ENCODE data around the gene FRMPD4. TPM values are rescaled to one million over a fixed set of nuclear protein-coding genes. Genes with fewer than 3 reads are reported as not detected.

Gene FRMPD4
- total and polyA plus RNA-seq, 2 of the 13 experiments (the other 11 are each of a cell fraction or from before 2014, with no cell fraction given) = not detected

DNA sequence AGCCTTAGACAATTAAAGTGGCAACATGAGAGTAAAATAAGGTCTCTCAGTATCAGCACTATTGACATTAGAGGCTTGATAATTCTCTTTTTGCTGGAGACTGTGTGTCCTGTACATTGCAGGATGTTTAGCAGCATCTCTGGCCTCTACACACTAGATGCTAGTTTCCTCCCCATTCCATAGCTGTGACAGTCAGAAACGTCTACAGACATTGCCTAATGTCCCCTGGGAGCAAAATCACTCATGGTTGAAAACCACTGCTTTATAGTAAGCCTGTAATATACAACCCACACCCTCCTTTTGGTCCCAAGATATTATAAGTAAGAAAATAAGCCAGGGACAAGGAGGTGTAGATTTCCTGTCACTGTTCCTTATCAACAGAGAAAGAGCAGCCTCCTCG is 166.0 kb downstream of the FRMPD4 start (continued):
- no peak for TF ChIP-seq PHB2 (IDR thresholded peaks at IDR 0.05; ENCODE audit: partially characterized antibody)

DNA sequence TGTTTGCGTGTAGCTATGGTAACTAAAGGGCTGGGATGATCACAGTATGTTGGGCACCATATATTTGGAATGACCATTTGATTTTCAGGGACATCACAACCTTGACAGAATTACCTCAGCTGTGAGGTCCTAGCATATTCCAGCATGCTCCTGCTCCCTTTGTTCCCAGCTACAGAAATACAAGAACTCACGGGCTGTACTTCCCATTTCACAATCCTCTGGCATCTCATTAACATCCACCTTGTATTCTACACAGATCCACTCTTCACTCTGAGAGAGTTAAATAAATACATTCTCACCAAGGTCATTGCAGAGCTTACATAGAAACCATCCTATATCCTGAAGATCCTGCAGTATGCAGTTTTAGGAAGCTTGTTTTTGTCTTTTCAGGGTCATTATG is 169.7 kb downstream of the FRMPD4 start:
- ChIA-PET POLR2A (no interaction called here), CTCF (ENCODE audit: low intra/inter-chr PET ratio, low total read pairs) (no interaction called here)
- Histone ChIP-seq H3K79me2 (ENCODE audit: insufficient read depth, low read length) (no peaks in the 10 kb centered on the region), H3K4me3 (replicated peaks in 1 of 3; ENCODE audit: insufficient read depth in 1 of 3, low read depth in 2 of 3, low read length in 3 of 3) (no peak overlapping the region), H4K20me1 (ENCODE audit: insufficient read depth, low read length) (no peaks in the 10 kb centered on the region), H3K36me3 (replicated peaks in 1 of 2; ENCODE audit: control insufficient read depth in 1 of 2, insufficient read depth in 2 of 2, low read length in 2 of 2) (no peaks in the 10 kb centered on the region), H3K4me1 (ENCODE audit: insufficient read depth, low read length) (no peaks in the 10 kb centered on the region), H3K27me3 (ENCODE audit: control insufficient read depth in 1 of 2, insufficient read depth in 2 of 2, low read length in 2 of 2) (no peaks in the 10 kb centered on the region), H3K27ac (ENCODE audit: extremely low read length, insufficient read depth, low read length) (no peak overlapping the region), H3K9me3 (ENCODE audit: low read length) (no peaks in the 10 kb centered on the region), H3K9ac (ENCODE audit: insufficient read depth, low read depth, low read length) (no peak overlapping the region), H3K4me2 (ENCODE audit: low read depth, low read length) (no peak overlapping the region), H2AFZ (ENCODE audit: low read length) (no peak overlapping the region)
- BruUV-seq (replicated peaks) = no TSS peak
- ATAC-seq = no peak
- in situ Hi-C loops (cut with HindIII; ENCODE audit: extremely low pct_ligation_motif_present, low pct_unique_long_range_greater_than_20kb) = no loop called here
- FAIRE-seq = no peak
- intact Hi-C loops (cut with micrococcal nuclease; ENCODE audit: unreplicated experiment) = no loop called here
- WGBS (ENCODE audit: low lambda C conversion rate) = 23% methylated on average over 2 of the region's 2 CpGs
- DNase-seq (ENCODE audit: low spot score) = no peak
- TF ChIP-seq, protein P1, sequence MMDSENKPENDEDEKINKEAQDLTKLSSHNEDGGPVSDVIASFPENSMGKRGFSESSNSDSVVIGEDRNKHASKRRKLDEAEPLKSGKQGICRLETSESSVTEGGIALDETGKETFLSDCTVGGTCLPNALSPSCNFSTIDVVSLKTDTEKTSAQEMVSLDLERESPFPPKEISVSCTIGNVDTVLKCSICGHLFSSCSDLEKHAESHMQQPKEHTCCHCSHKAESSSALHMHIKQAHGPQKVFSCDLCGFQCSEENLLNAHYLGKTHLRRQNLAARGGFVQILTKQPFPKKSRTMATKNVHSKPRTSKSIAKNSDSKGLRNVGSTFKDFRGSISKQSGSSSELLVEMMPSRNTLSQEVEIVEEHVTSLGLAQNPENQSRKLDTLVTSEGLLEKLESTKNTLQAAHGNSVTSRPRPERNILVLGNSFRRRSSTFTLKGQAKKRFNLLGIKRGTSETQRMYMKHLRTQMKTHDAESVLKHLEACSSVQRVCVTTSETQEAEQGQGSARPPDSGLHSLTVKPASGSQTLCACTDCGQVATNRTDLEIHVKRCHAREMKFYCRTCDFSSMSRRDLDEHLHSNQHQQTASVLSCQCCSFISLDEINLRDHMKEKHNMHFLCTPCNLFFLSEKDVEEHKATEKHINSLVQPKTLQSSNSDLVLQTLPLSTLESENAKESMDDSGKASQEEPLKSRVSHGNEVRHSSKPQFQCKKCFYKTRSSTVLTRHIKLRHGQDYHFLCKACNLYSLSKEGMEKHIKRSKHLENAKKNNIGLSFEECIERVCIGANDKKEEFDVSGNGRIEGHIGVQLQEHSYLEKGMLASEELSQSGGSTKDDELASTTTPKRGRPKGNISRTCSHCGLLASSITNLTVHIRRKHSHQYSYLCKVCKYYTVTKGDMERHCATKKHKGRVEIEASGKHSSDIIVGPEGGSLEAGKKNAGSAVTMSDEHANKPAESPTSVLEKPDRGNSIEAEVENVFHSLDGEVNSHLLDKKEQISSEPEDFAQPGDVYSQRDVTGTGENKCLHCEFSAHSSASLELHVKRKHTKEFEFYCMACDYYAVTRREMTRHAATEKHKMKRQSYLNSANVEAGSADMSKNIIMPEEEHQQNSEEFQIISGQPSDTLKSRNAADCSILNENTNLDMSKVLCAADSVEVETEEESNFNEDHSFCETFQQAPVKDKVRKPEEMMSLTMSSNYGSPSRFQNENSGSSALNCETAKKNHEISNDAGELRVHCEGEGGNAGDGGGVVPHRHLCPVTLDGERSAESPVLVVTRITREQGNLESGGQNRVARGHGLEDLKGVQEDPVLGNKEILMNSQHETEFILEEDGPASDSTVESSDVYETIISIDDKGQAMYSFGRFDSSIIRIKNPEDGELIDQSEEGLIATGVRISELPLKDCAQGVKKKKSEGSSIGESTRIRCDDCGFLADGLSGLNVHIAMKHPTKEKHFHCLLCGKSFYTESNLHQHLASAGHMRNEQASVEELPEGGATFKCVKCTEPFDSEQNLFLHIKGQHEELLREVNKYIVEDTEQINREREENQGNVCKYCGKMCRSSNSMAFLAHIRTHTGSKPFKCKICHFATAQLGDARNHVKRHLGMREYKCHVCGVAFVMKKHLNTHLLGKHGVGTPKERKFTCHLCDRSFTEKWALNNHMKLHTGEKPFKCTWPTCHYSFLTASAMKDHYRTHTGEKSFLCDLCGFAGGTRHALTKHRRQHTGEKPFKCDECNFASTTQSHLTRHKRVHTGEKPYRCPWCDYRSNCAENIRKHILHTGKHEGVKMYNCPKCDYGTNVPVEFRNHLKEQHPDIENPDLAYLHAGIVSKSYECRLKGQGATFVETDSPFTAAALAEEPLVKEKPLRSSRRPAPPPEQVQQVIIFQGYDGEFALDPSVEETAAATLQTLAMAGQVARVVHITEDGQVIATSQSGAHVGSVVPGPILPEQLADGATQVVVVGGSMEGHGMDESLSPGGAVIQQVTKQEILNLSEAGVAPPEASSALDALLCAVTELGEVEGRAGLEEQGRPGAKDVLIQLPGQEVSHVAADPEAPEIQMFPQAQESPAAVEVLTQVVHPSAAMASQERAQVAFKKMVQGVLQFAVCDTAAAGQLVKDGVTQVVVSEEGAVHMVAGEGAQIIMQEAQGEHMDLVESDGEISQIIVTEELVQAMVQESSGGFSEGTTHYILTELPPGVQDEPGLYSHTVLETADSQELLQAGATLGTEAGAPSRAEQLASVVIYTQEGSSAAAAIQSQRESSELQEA (CRISPR knock-in tag; IDR thresholded peaks at IDR 0.05; ENCODE audit: not compliant biosample characterization) = no peak
- TF ChIP-seq, protein P2, sequence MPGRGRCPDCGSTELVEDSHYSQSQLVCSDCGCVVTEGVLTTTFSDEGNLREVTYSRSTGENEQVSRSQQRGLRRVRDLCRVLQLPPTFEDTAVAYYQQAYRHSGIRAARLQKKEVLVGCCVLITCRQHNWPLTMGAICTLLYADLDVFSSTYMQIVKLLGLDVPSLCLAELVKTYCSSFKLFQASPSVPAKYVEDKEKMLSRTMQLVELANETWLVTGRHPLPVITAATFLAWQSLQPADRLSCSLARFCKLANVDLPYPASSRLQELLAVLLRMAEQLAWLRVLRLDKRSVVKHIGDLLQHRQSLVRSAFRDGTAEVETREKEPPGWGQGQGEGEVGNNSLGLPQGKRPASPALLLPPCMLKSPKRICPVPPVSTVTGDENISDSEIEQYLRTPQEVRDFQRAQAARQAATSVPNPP (CRISPR knock-in tag; IDR thresholded peaks at IDR 0.05) = no peak
- TF ChIP-seq PCBP1 (IDR thresholded peaks at IDR 0.05; ENCODE audit: borderline replicate concordance, low read depth, low read length) = no peak
- no peak for TF ChIP-seq ZNF713 (CRISPR knock-in tag; IDR thresholded peaks at IDR 0.05)
- TF ChIP-seq, protein P3, sequence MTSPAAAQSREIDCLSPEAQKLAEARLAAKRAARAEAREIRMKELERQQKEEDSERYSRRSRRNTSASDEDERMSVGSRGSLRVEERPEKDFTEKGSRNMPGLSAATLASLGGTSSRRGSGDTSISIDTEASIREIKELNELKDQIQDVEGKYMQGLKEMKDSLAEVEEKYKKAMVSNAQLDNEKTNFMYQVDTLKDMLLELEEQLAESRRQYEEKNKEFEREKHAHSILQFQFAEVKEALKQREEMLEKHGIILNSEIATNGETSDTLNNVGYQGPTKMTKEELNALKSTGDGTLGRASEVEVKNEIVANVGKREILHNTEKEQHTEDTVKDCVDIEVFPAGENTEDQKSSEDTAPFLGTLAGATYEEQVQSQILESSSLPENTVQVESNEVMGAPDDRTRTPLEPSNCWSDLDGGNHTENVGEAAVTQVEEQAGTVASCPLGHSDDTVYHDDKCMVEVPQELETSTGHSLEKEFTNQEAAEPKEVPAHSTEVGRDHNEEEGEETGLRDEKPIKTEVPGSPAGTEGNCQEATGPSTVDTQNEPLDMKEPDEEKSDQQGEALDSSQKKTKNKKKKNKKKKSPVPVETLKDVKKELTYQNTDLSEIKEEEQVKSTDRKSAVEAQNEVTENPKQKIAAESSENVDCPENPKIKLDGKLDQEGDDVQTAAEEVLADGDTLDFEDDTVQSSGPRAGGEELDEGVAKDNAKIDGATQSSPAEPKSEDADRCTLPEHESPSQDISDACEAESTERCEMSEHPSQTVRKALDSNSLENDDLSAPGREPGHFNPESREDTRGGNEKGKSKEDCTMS (CRISPR knock-in tag; conservative IDR thresholded peaks at IDR 0.05) = no peak
- TF ChIP-seq POGZ (CRISPR knock-in tag; IDR thresholded peaks at IDR 0.05) = no peak
- TF ChIP-seq SMAD9 (CRISPR knock-in tag; IDR thresholded peaks at IDR 0.05) = no peak
- no peak for TF ChIP-seq MAFF (IDR thresholded peaks at IDR 0.05; ENCODE audit: low read depth, low read length)
- no peak for TF ChIP-seq TBX3 (IDR thresholded peaks at IDR 0.05; ENCODE audit: borderline replicate concordance)
- no peak for TF ChIP-seq IRX3 (CRISPR knock-in tag; IDR thresholded peaks at IDR 0.05; ENCODE audit: borderline replicate concordance, low read depth)
- no peak for TF ChIP-seq ZSCAN12 (CRISPR knock-in tag; IDR thresholded peaks at IDR 0.05)
- TF ChIP-seq SKI (IDR thresholded peaks at IDR 0.05; ENCODE audit: partially characterized antibody) = no peak

Data from HepG2 (cell line).